ENCODE data around the gene UGT1A8.

- TF ChIP-seq POLR2A (IDR thresholded peaks at IDR 0.05; ENCODE audit: low read depth, low read length): no peak
- TF ChIP-seq JUN (IDR thresholded peaks at IDR 0.05; ENCODE audit: borderline replicate concordance, insufficient read depth, insufficient read length, low read depth): no peak
- TF ChIP-seq CTCF (IDR thresholded peaks at IDR 0.05; ENCODE audit: extremely low read depth in 1 of 2, insufficient read depth in 1 of 2, low read depth in 1 of 2, low read length in 2 of 2): no peak
- no peak for TF ChIP-seq MAX (IDR thresholded peaks at IDR 0.05; ENCODE audit: insufficient read depth, insufficient read length)
- no peak for TF ChIP-seq EZH2 (IDR thresholded peaks at IDR 0.05; ENCODE audit: borderline replicate concordance, low read depth, low read length, severe bottlenecking)
- TF ChIP-seq MYC (IDR thresholded peaks at IDR 0.05; ENCODE audit: low read depth, low read length): no peak
- no peak for TF ChIP-seq POLR2AphosphoS5 (IDR thresholded peaks at IDR 0.05; ENCODE audit: insufficient read depth, low read depth, low read length)
- TF ChIP-seq FOS (IDR thresholded peaks at IDR 0.05; ENCODE audit: borderline replicate concordance, insufficient read depth, low read length): no peak
- no peak for TF ChIP-seq GATA2 (IDR thresholded peaks at IDR 0.05; ENCODE audit: insufficient read depth, insufficient read length, low read depth, low read length)
Measured at GRCh38 chr2:233702238-233702637, 84.8 kb downstream of the UGT1A8 start.

Measured in endothelial cell of umbilical vein (primary cell).